ENCODE data around the gene YY1AP1.
"Not testable (repeated sequence)": the region's sequence is repeated elsewhere in the genome, so short reads cannot be mapped to it uniquely, and the experiment has no call there.

Gene YY1AP1

GRCh38 chr1:155648207-155649147 is 40.1 kb downstream of the YY1AP1 start:
- TF ChIP-seq JUND (IDR thresholded peaks at IDR 0.05; ENCODE audit: low read depth) = 0 out of 2 replicates have a peak, but pooled peaks have one; percentile 42
- in situ Hi-C loops (cut with HindIII; ENCODE audit: low pct_unique_long_range_greater_than_20kb, low sequenced_read_pairs) = no loop called here
- peak; percentile 36 to 90 for DNase-seq (ENCODE audit: low read depth in 1 of 2, low spot score in 1 of 2)

GRCh38 chr1:155646307-155646706 is 42.3 kb downstream of the YY1AP1 start:
- in situ Hi-C loops (cut with HindIII; ENCODE audit: low pct_unique_long_range_greater_than_20kb, low sequenced_read_pairs) = no loop called here
- DNase-seq (ENCODE audit: low read depth in 1 of 2, low spot score in 1 of 2) = peak in 1 of 2 experiments; percentile 42
- no peak for TF ChIP-seq JUND (IDR thresholded peaks at IDR 0.05; ENCODE audit: low read depth)

- no peak for TF ChIP-seq JUND (IDR thresholded peaks at IDR 0.05; ENCODE audit: low read depth)
- in situ Hi-C loops (cut with HindIII; ENCODE audit: low pct_unique_long_range_greater_than_20kb, low sequenced_read_pairs) = no loop called here
- DNase-seq (ENCODE audit: low read depth in 1 of 2, low spot score in 1 of 2) = no peak
Observed at GRCh38 chr1:155645648-155646047, 42.9 kb downstream of the YY1AP1 start.

- in situ Hi-C loops (cut with HindIII; ENCODE audit: low pct_unique_long_range_greater_than_20kb, low sequenced_read_pairs) = no loop called here
- TF ChIP-seq JUND (IDR thresholded peaks at IDR 0.05; ENCODE audit: low read depth) = no peak
- no peak for DNase-seq (ENCODE audit: low read depth in 1 of 2, low spot score in 1 of 2)
Observed at GRCh38 chr1:155645034-155645598, 43.5 kb downstream of the YY1AP1 start.

GRCh38 chr1:155643230-155643629 is 45.3 kb downstream of the YY1AP1 start:
- DNase-seq (ENCODE audit: low read depth in 1 of 2, low spot score in 1 of 2) = no peak
- TF ChIP-seq JUND (IDR thresholded peaks at IDR 0.05; ENCODE audit: low read depth) = no peak
- in situ Hi-C loops (cut with HindIII; ENCODE audit: low pct_unique_long_range_greater_than_20kb, low sequenced_read_pairs) = no loop called here

GRCh38 chr1:155642559-155643180 is 45.9 kb downstream of the YY1AP1 start:
- in situ Hi-C loops (cut with HindIII; ENCODE audit: low pct_unique_long_range_greater_than_20kb, low sequenced_read_pairs); DNase-seq (ENCODE audit: low read depth in 1 of 2, low spot score in 1 of 2): not testable (repeated sequence)

- no peak for DNase-seq (ENCODE audit: low read depth in 1 of 2, low spot score in 1 of 2)
- no peak for TF ChIP-seq JUND (IDR thresholded peaks at IDR 0.05; ENCODE audit: low read depth)
- in situ Hi-C loops (cut with HindIII; ENCODE audit: low pct_unique_long_range_greater_than_20kb, low sequenced_read_pairs) = no loop called here
Observed at GRCh38 chr1:155640367-155640766, 48.2 kb downstream of the YY1AP1 start.

GRCh38 chr1:155636397-155637153 is 52.0 kb downstream of the YY1AP1 start:
- in situ Hi-C loops (cut with HindIII; ENCODE audit: low pct_unique_long_range_greater_than_20kb, low sequenced_read_pairs) = no loop called here
- DNase-seq (ENCODE audit: low read depth in 1 of 2, low spot score in 1 of 2) = no peak
- TF ChIP-seq JUND (IDR thresholded peaks at IDR 0.05; ENCODE audit: low read depth) = no peak

GRCh38 chr1:155626428-155626827 is 62.1 kb downstream of the YY1AP1 start:
- DNase-seq (ENCODE audit: low read depth in 1 of 2, low spot score in 1 of 2); in situ Hi-C loops (cut with HindIII; ENCODE audit: low pct_unique_long_range_greater_than_20kb, low sequenced_read_pairs): not testable (repeated sequence)

GRCh38 chr1:155623357-155623756 is 65.2 kb downstream of the YY1AP1 start:
- no peak for TF ChIP-seq JUND (IDR thresholded peaks at IDR 0.05; ENCODE audit: low read depth)
- in situ Hi-C loops (cut with HindIII; ENCODE audit: low pct_unique_long_range_greater_than_20kb, low sequenced_read_pairs) = no loop called here

GRCh38 chr1:155622191-155622590 is 66.4 kb downstream of the YY1AP1 start:
- in situ Hi-C loops (cut with HindIII; ENCODE audit: low pct_unique_long_range_greater_than_20kb, low sequenced_read_pairs) = no loop called here
- TF ChIP-seq JUND (IDR thresholded peaks at IDR 0.05; ENCODE audit: low read depth) = no peak
- DNase-seq (ENCODE audit: low read depth in 1 of 2, low spot score in 1 of 2) = no peak

More at GRCh38 chr1:155623357-155623756, 65.2 kb downstream of the YY1AP1 start:
- DNase-seq (ENCODE audit: low read depth in 1 of 2, low spot score in 1 of 2) = no peak

GRCh38 chr1:155613226-155613625 is 75.3 kb downstream of the YY1AP1 start:
- in situ Hi-C loops (cut with HindIII; ENCODE audit: low pct_unique_long_range_greater_than_20kb, low sequenced_read_pairs); DNase-seq (ENCODE audit: low read depth in 1 of 2, low spot score in 1 of 2): not testable (repeated sequence)

GRCh38 chr1:155610257-155610647 is 78.3 kb downstream of the YY1AP1 start:
- DNase-seq (ENCODE audit: low read depth in 1 of 2, low spot score in 1 of 2); in situ Hi-C loops (cut with HindIII; ENCODE audit: low pct_unique_long_range_greater_than_20kb, low sequenced_read_pairs): not testable (repeated sequence)

All from T47D (cell line).